ENCODE results near the gene LDLRAD1. TPM values are rescaled to one million over a fixed set of nuclear protein-coding genes. Genes with fewer than 3 reads are reported as not detected.

LDLRAD1 gene
- total RNA-seq, 1 experiment from 2014 or later: not detected

GRCh38 chr1:53967409-53968124 lies 50.4 kb downstream of the LDLRAD1 start:
- in situ Hi-C loops (cut with HindIII; ENCODE audit: low pct_unique_long_range_greater_than_20kb, low sequenced_read_pairs): no loop called here
- Histone ChIP-seq H3K4me1 (ENCODE audit: control insufficient read depth, insufficient read depth, low read length) (peaks cover 12% of the 10 kb centered on the region), H3K4me3 (ENCODE audit: low read depth in 2 of 2, low read length in 2 of 2) (no peak overlapping the region), H3K9me3 (ENCODE audit: control insufficient read depth, insufficient read depth, low read depth, low read length) (no peaks in the 10 kb centered on the region), H3K27ac (ENCODE audit: low read length) (no peak overlapping the region), H3K27me3 (ENCODE audit: control insufficient read depth, insufficient read depth, low read length) (no peaks in the 10 kb centered on the region), H3K36me3 (ENCODE audit: control insufficient read depth, insufficient read depth, low read length) (peaks cover 19% of the 10 kb centered on the region)
- no TSS peak for BruUV-seq (replicated peaks)
- ChIA-PET POLR2A (no interaction called here), CTCF (no interaction called here)
- peak; percentile 45; the same call in 1 of the 2 replicates for ATAC-seq
- TF ChIP-seq, protein P1, sequence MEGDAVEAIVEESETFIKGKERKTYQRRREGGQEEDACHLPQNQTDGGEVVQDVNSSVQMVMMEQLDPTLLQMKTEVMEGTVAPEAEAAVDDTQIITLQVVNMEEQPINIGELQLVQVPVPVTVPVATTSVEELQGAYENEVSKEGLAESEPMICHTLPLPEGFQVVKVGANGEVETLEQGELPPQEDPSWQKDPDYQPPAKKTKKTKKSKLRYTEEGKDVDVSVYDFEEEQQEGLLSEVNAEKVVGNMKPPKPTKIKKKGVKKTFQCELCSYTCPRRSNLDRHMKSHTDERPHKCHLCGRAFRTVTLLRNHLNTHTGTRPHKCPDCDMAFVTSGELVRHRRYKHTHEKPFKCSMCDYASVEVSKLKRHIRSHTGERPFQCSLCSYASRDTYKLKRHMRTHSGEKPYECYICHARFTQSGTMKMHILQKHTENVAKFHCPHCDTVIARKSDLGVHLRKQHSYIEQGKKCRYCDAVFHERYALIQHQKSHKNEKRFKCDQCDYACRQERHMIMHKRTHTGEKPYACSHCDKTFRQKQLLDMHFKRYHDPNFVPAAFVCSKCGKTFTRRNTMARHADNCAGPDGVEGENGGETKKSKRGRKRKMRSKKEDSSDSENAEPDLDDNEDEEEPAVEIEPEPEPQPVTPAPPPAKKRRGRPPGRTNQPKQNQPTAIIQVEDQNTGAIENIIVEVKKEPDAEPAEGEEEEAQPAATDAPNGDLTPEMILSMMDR (IDR thresholded peaks at IDR 0.05): 0 out of 2 replicates have a peak, but pooled peaks have one; percentile 26
- TF ChIP-seq SIN3A (IDR thresholded peaks at IDR 0.05; ENCODE audit: borderline replicate concordance, insufficient read depth, low read depth, low read length): no peak
- DNase-seq (ENCODE audit: low read depth, low spot score): no peak
- intact Hi-C loops (cut with micrococcal nuclease; ENCODE audit: unreplicated experiment): no loop called here

GRCh38 chr1:53966794-53967193 lies 51.2 kb downstream of the LDLRAD1 start:
- POLR2A ChIA-PET: no interaction called here
- no peaks in the 10 kb centered on the region for H3K27me3 ChIP-seq (ENCODE audit: control insufficient read depth, insufficient read depth, low read length)
- peaks cover 12% of the 10 kb centered on the region for H3K4me1 ChIP-seq (ENCODE audit: control insufficient read depth, insufficient read depth, low read length)
- TF ChIP-seq POLR2AphosphoS5 (IDR thresholded peaks at IDR 0.05; ENCODE audit: low read depth, low read length): no peak
- TF ChIP-seq, protein P1 (IDR thresholded peaks at IDR 0.05): no peak
- no peak for TF ChIP-seq TCF7L2 (IDR thresholded peaks at IDR 0.05; ENCODE audit: low read depth, low read length)
- no peak for TF ChIP-seq REST (IDR thresholded peaks at IDR 0.05; ENCODE audit: insufficient read depth in 1 of 2, low read depth in 2 of 2, low read length in 1 of 2)
- no peak for TF ChIP-seq SIN3A (IDR thresholded peaks at IDR 0.05; ENCODE audit: borderline replicate concordance, insufficient read depth, low read depth, low read length)
- in situ Hi-C loops (cut with HindIII; ENCODE audit: low pct_unique_long_range_greater_than_20kb, low sequenced_read_pairs): no loop called here
- CTCF ChIA-PET: no interaction called here
- BruUV-seq (replicated peaks): TSS peak; percentile 51
- H3K9me3 ChIP-seq (ENCODE audit: control insufficient read depth, insufficient read depth, low read depth, low read length): no peaks in the 10 kb centered on the region
- H3K4me3 ChIP-seq (ENCODE audit: low read depth in 2 of 2, low read length in 2 of 2): no peak overlapping the region
- H3K36me3 ChIP-seq (ENCODE audit: control insufficient read depth, insufficient read depth, low read length): peaks cover 26% of the 10 kb centered on the region
- DNase-seq (ENCODE audit: low read depth, low spot score): no peak
- intact Hi-C loops (cut with micrococcal nuclease; ENCODE audit: unreplicated experiment): no loop called here
- no peak overlapping the region for H3K27ac ChIP-seq (ENCODE audit: low read length)
- ATAC-seq: no peak

Measured in Panc1 (cell line).